WTC11 (cell line): ENCODE data around the gene TMEM119. TPM values are rescaled to one million over a fixed set of nuclear protein-coding genes. Genes with fewer than 3 reads are reported as not detected.

Experiments used
- ATAC-seq: fragments of 200-7000 bp; cut with Tn5 transposase; 2 replicates; pipeline ENCODE4 v1.10.0; 2021; ENCODE audit warnings: mild to moderate bottlenecking, moderate library complexity
- CTCF ChIA-PET: fragments of 300-600 bp; sonication (Branson Sonifier 250); formaldehyde crosslinking; loops from one replicate; lab custom pipeline; 2021; ENCODE audit warnings: antibody characterized with exemption; lab: Charles Lee
- POLR2A ChIA-PET: fragments of 350-600 bp; sonication (Branson Sonifier 250); formaldehyde crosslinking; loops from one replicate; lab custom pipeline; 2021; ENCODE audit warnings: antibody characterized with exemption; lab: Charles Lee
- DNase-seq: peaks from one replicate; pipeline ENCODE4 v3.0.0; 2021; ENCODE audit warnings: low spot score
- H3K27ac Mint-ChIP-seq: 2 replicates; pipeline ENCODE4 v1.8.0; 2021; ENCODE audit warnings: mixed read lengths
- H3K27me3 Mint-ChIP-seq: 2 replicates; pipeline ENCODE4 v1.8.0; 2021; ENCODE audit warnings: low read depth, mild to moderate bottlenecking, moderate library complexity, mixed read lengths
- H3K36me3 Mint-ChIP-seq: 2 replicates; pipeline ENCODE4 v1.8.0; 2021; ENCODE audit warnings: mixed read lengths
- H3K4me1 Mint-ChIP-seq: 2 replicates; pipeline ENCODE4 v1.8.0; 2022; ENCODE audit warnings: mixed read lengths
- H3K4me3 Mint-ChIP-seq: 2 replicates; pipeline ENCODE4 v1.8.0; 2021; ENCODE audit warnings: mild to moderate bottlenecking, moderate library complexity, mixed read lengths
- H3K9me3 Mint-ChIP-seq: 2 replicates; pipeline ENCODE4 v1.8.0; 2021; ENCODE audit warnings: mixed read lengths
- KAT7 ChIP-seq: sonication (generic); formaldehyde crosslinking; IDR thresholded peaks from 2 replicates; pipeline ENCODE4 v1.8.1; 2023; ENCODE audit warnings: missing genetic modification reagents, mild to moderate bottlenecking, borderline replicate concordance
- TCF7 ChIP-seq: sonication (generic); formaldehyde crosslinking; IDR thresholded peaks from 2 replicates; pipeline ENCODE4 v1.8.0; 2022; ENCODE audit warnings: mild to moderate bottlenecking, low read depth, missing genetic modification reagents, moderate library complexity
- ZBTB21 ChIP-seq: sonication (generic); formaldehyde crosslinking; IDR thresholded peaks from 2 replicates; pipeline ENCODE4 v1.8.1; 2023; ENCODE audit warnings: mild to moderate bottlenecking, missing genetic modification reagents, borderline replicate concordance
- ZNF281 ChIP-seq: sonication (generic); formaldehyde crosslinking; IDR thresholded peaks from 2 replicates; pipeline ENCODE4 v1.8.0; 2023; ENCODE audit warnings: mild to moderate bottlenecking, missing genetic modification reagents
- microRNA-seq: library from miRNA; unstranded; fragments of <30 nt; microRNA quantifications from one replicate; pipeline ENCODE4 v1.2.0, GENCODE V29; 2022; ENCODE audit warnings: borderline number of aligned reads
- total RNA-seq: library from RNA; stranded (reverse); gene quantifications from 3 replicates; pipeline ENCODE4 v1.2.3, GENCODE V29; 2021
- TF ChIP-seq, protein P1 (sequence below): sonication (generic); formaldehyde crosslinking; IDR thresholded peaks from 2 replicates; pipeline ENCODE4 v1.8.1; 2022; ENCODE audit warnings: mild to moderate bottlenecking, missing genetic modification reagents, moderate library complexity, borderline replicate concordance
- TF ChIP-seq, protein P2 (sequence below): sonication (generic); formaldehyde crosslinking; IDR thresholded peaks from 2 replicates; pipeline ENCODE4 v1.8.1; 2023; ENCODE audit warnings: mild to moderate bottlenecking, missing genetic modification reagents, moderate library complexity

TMEM119 gene
- total RNA-seq, 1 experiment from 2014 or later: 0.20 TPM

DNA sequence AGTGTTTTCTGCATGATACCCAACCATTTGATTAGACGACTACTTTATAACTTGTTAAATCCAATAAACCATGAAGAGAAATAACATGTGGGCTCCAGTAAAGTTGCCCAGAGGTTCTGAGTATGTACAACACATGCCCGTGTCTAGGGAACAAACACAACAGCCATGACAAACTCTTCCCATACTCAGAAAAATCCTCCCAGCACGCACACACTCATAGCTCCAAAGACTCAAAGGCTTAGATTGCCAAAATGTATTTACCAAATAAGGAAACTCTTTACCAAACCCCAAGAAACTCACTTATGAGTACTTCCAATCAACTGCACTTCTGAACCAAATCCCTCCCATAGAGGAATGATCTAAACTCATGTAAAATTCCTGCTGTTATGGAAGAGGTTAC, 54.2 kb downstream of the TMEM119 start (continued):
- TF ChIP-seq, protein P1, sequence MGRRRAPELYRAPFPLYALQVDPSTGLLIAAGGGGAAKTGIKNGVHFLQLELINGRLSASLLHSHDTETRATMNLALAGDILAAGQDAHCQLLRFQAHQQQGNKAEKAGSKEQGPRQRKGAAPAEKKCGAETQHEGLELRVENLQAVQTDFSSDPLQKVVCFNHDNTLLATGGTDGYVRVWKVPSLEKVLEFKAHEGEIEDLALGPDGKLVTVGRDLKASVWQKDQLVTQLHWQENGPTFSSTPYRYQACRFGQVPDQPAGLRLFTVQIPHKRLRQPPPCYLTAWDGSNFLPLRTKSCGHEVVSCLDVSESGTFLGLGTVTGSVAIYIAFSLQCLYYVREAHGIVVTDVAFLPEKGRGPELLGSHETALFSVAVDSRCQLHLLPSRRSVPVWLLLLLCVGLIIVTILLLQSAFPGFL (CRISPR knock-in tag): no peak
- no peak for TF ChIP-seq TCF7 (CRISPR knock-in tag)
- no peak for TF ChIP-seq ZNF281 (CRISPR knock-in tag)
- no peak for TF ChIP-seq ZBTB21 (CRISPR knock-in tag)

- Mint-ChIP-seq H3K27ac (no peak overlapping the region; the same call in 1 of the 2 replicates), H3K4me1 (no peaks in the 10 kb centered on the region), H3K4me3 (no peak overlapping the region), H3K36me3 (peaks cover 56% of the 10 kb centered on the region), H3K27me3 (no peaks in the 10 kb centered on the region), H3K9me3 (no peaks in the 10 kb centered on the region)
- ChIA-PET POLR2A (no interaction called here), CTCF (no interaction called here)
- no peak for DNase-seq
- no peak for ATAC-seq
- TF ChIP-seq, protein P2, sequence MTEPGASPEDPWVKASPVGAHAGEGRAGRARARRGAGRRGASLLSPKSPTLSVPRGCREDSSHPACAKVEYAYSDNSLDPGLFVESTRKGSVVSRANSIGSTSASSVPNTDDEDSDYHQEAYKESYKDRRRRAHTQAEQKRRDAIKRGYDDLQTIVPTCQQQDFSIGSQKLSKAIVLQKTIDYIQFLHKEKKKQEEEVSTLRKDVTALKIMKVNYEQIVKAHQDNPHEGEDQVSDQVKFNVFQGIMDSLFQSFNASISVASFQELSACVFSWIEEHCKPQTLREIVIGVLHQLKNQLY (CRISPR knock-in tag): no peak
- TF ChIP-seq KAT7: no peak
Measured at GRCh38 chr12:108542320-108542719, 55.6 kb downstream of the TMEM119 start.

Small RNA genes lying within 50 kb of the gene (microRNA-seq; reads per million reads assigned to microRNA genes)
- not detected for gene MIR4496

Other genes starting within 250 kb of the TMEM119 start
- 4.4 to 6.7 TPM (median 6.3 TPM) in 3 replicates for gene FICD, start 82.8 kb downstream of the TMEM119 start, total RNA-seq
- gene SART3, start 36.9 kb downstream of the TMEM119 start, total RNA-seq: 75.6 to 91.2 TPM (median 76.8 TPM) in 3 replicates
- 73.8 to 85.9 TPM (median 74.2 TPM) in 3 replicates for gene ISCU, start 35.5 kb downstream of the TMEM119 start, total RNA-seq
- 0.18 to 0.46 TPM (median 0.21 TPM) in 3 replicates for gene SELPLG, start 35.8 kb upstream of the TMEM119 start, total RNA-seq
- gene CORO1C, start 133.4 kb upstream of the TMEM119 start, total RNA-seq: 108 to 114 TPM (median 113 TPM) in 3 replicates